Endothelial cell of umbilical vein (primary cell): ENCODE data around the gene VEPH1. TPM values are rescaled to one million over a fixed set of nuclear protein-coding genes. Genes with fewer than 3 reads are reported as not detected.

Experiments
- BruUV-seq: library from RNA; stranded (reverse); fragments of 400-500 nt; replicated peaks from 2 replicates; lab custom pipeline; 2021; lab: Mats Ljungman, UMichigan
- CTCF ChIA-PET: fragments of 300-600, 350-600 bp; sonication (Branson Sonifier 250); formaldehyde crosslinking; loops from one replicate; lab custom pipeline; 2021; ENCODE audit warnings: antibody characterized with exemption, inconsistent platforms; lab: Charles Lee
- POLR2A ChIA-PET: fragments of 300-600, 350-600 bp; sonication (Branson Sonifier 250); formaldehyde crosslinking; loops from one replicate; lab custom pipeline; 2021; ENCODE audit warnings: antibody characterized with exemption, inconsistent platforms; lab: Charles Lee
- DNase-seq: peaks from one replicate; pipeline ENCODE4 v3.0.0-alpha.2; 2011; ENCODE audit warnings: low read depth, low spot score
- FAIRE-seq: peaks from 2 replicates; lab custom pipeline; 2011; peaks lifted over from hg19 to GRCh38; lab: Jason Lieb, UNC
- H2AFZ ChIP-seq: 2 replicates; pipeline ENCODE4 v1.6.0; 2012; ENCODE audit warnings: low read depth, low read length, control low read depth, inconsistent platforms
- H3K27ac ChIP-seq: 2 replicates; pipeline ENCODE4 v1.5.1; 2011; ENCODE audit warnings: low read depth, mild to moderate bottlenecking, control low read depth, low read length, moderate library complexity; ENCODE audit not compliant: insufficient read depth
- H3K27me3 ChIP-seq, 2 experiments: 2 replicates each; pipeline versions ENCODE4 v1.6.0 to v1.6.1; 2011; ENCODE audit warnings: low read length in 2 of 2, mixed read lengths in 1 of 2; ENCODE audit not compliant: control insufficient read depth in 2 of 2, insufficient read depth in 2 of 2
- H3K36me3 ChIP-seq, 2 experiments: 2 replicates in 1 of 2; 3 replicates in 1 of 2; pipeline ENCODE4 v1.5.1; 2011; ENCODE audit warnings: low read length in 2 of 2, mild to moderate bottlenecking in 1 of 2, moderate library complexity in 1 of 2; ENCODE audit not compliant: control insufficient read depth in 2 of 2, insufficient read depth in 2 of 2; ENCODE audit errors: extremely low read depth in 1 of 2
- H3K4me1 ChIP-seq: 3 replicates; pipeline ENCODE4 v1.5.1; 2011; ENCODE audit warnings: mild to moderate bottlenecking, low read length; ENCODE audit not compliant: control insufficient read depth, insufficient read depth; ENCODE audit errors: extremely low read depth
- H3K4me2 ChIP-seq: 2 replicates; pipeline ENCODE4 v1.6.1; 2011; ENCODE audit warnings: low read length, control low read depth, mixed read lengths; ENCODE audit not compliant: insufficient read depth
- H3K4me3 ChIP-seq, 3 experiments: fragments of 200-600 bp in 1 of 3; sonication (generic), shearing (Covaris generic) in 1 of 3; replicated peaks in 1 of 3; 2 replicates each; pipeline ENCODE4 v1.5.1; 2011 to 2016; ENCODE audit warnings: control low read depth in 3 of 3, low read length in 3 of 3, mild to moderate bottlenecking in 2 of 3, inconsistent platforms in 1 of 3, low read depth in 1 of 3, moderate library complexity in 1 of 3; ENCODE audit not compliant: insufficient read depth in 1 of 3
- H3K79me2 ChIP-seq: 2 replicates; pipeline ENCODE4 v1.6.0; 2012; ENCODE audit warnings: low read length, inconsistent platforms; ENCODE audit not compliant: control insufficient read depth, insufficient read depth
- H3K9ac ChIP-seq: replicated peaks from 2 replicates; pipeline ENCODE3; 2011; ENCODE audit warnings: low read length, control low read depth; ENCODE audit not compliant: insufficient read depth; ENCODE audit errors: extremely low read depth
- H3K9me1 ChIP-seq: replicated peaks from 3 replicates; pipeline ENCODE4 v1.6.0; 2011; ENCODE audit warnings: mild to moderate bottlenecking, low read length; ENCODE audit not compliant: control insufficient read depth, insufficient read depth; ENCODE audit errors: extremely low read depth
- H3K9me3 ChIP-seq: replicated peaks from 2 replicates; pipeline ENCODE4 v1.5.1; 2012; ENCODE audit warnings: low read length, inconsistent platforms; ENCODE audit not compliant: control insufficient read depth, insufficient read depth
- H4K20me1 ChIP-seq: replicated peaks from 2 replicates; pipeline ENCODE3; 2011; ENCODE audit warnings: mild to moderate bottlenecking, low read length; ENCODE audit not compliant: control insufficient read depth, insufficient read depth; ENCODE audit errors: extremely low read depth
- CTCF ChIP-seq, 2 donors: IDR thresholded peaks; 1 replicate in 1 of 2; 2 replicates in 1 of 2; pipeline ENCODE4 v1.5.1; 2011; ENCODE audit warnings: low read length in 2 of 2, mild to moderate bottlenecking in 2 of 2, moderate library complexity in 2 of 2, control low read depth in 1 of 2, inconsistent platforms in 1 of 2, low read depth in 1 of 2; ENCODE audit not compliant: insufficient read depth in 1 of 2; ENCODE audit errors: extremely low read depth in 1 of 2
- EZH2 ChIP-seq: IDR thresholded peaks from 2 replicates; pipeline ENCODE4 v1.6.1; 2012; ENCODE audit warnings: borderline replicate concordance, low read depth, mild to moderate bottlenecking, moderate library complexity, low read length, inconsistent platforms; ENCODE audit not compliant: severe bottlenecking
- FOS ChIP-seq: IDR thresholded peaks from 2 replicates; pipeline ENCODE4 v1.6.1; 2011; ENCODE audit warnings: mild to moderate bottlenecking, low read length, moderate library complexity, borderline replicate concordance; ENCODE audit not compliant: insufficient read depth
- GATA2 ChIP-seq: IDR thresholded peaks from 2 replicates; pipeline ENCODE4 v1.7.0; 2011; ENCODE audit warnings: low read depth, mild to moderate bottlenecking, moderate library complexity, mixed read lengths, low read length; ENCODE audit not compliant: insufficient read length, insufficient read depth
- JUN ChIP-seq: IDR thresholded peaks from 2 replicates; pipeline ENCODE4 v1.6.1; 2011; ENCODE audit warnings: borderline replicate concordance, low read depth; ENCODE audit not compliant: insufficient read length, insufficient read depth
- POLR2A ChIP-seq: IDR thresholded peaks from 2 replicates; pipeline ENCODE4 v1.6.1; 2012; ENCODE audit warnings: low read depth, mild to moderate bottlenecking, control low read depth, low read length
- dilution Hi-C: fragments of 300-500 bp; cut with MboI; formaldehyde crosslinking; loops from one replicate; pipeline ENCODE4 v1.15.0; 2019; ENCODE audit warnings: low sequenced_read_pairs; ENCODE audit not compliant: extremely low pct_ligation_motif_present
- intact Hi-C: fragments of 100-400 bp; cut with micrococcal nuclease; formaldehyde crosslinking; loops from one replicate; pipeline ENCODE4 v1.10.0; 2022
- polyA plus RNA-seq, 4 experiments: library from polyadenylated mRNA; depleted of rRNA in 3 of 4; stranded (reverse) in 3 of 4; unstranded in 1 of 4; fragments of >200 nt; gene quantifications; 2 replicates each; pipeline versions ENCODE4 v1.2.1 to v1.2.3, GENCODE V29; 2011 to 2012; ENCODE audit warnings: missing spikeins in 1 of 4
- total RNA-seq: library from RNA; stranded (reverse); gene quantifications from 2 replicates; pipeline ENCODE4 v1.2.3, GENCODE V29; 2021

Gene VEPH1
- total and polyA plus RNA-seq, 2 donors (not counting 3 experiments of a cell fraction or from before 2014, with no cell fraction given), result 42.9 to 136 TPM

GRCh38 chr3:157441102-157441624 is 62.1 kb downstream of the VEPH1 start:
- no peak overlapping the region for H3K27ac ChIP-seq
- peaks cover 51% of the 10 kb centered on the region for H3K4me1 ChIP-seq
- no peak overlapping the region for H3K9ac ChIP-seq
- ChIA-PET POLR2A (interaction anchor here (1.4 kb wide), 1 partner anchor 237 kb away, joined by 4 read pairs; no protein-coding TSS in a partner anchor), CTCF (interaction anchor here (1.1 to 2.2 kb wide), 2 partner anchors 92 to 237 kb away, joined by 3 to 12 read pairs; no protein-coding TSS in a partner anchor)
- H3K9me1 ChIP-seq, result no peaks in the 10 kb centered on the region
- FAIRE-seq, result no peak
- no peaks in the 10 kb centered on the region for H3K27me3 ChIP-seq
- peak overlapping the region in 1 of 3 experiments; percentile 93 for H3K4me3 ChIP-seq
- TF ChIP-seq POLR2A (peak; percentile 15), EZH2 (no peak), FOS (no peak), JUN (no peak)
- peaks cover 67% of the 10 kb centered on the region for H3K79me2 ChIP-seq
- DNase-seq, result no peak
- H3K36me3 ChIP-seq, result peaks cover 0 to 17% of the 10 kb centered on the region in 2 experiments
- no peak overlapping the region for H2AFZ ChIP-seq
- peak overlapping the region; percentile 88 for H3K4me2 ChIP-seq
- no TSS peak for BruUV-seq
- H3K9me3 ChIP-seq, result no peaks in the 10 kb centered on the region
- no peaks in the 10 kb centered on the region for H4K20me1 ChIP-seq
- intact Hi-C loops (no loop called here), dilution Hi-C loops (no loop called here)

GRCh38 chr3:157438194-157438730 is 65.0 kb downstream of the VEPH1 start:
- Histone ChIP-seq H4K20me1 (no peaks in the 10 kb centered on the region), H3K9me3 (no peaks in the 10 kb centered on the region), H3K27me3 (no peaks in the 10 kb centered on the region), H3K9me1 (no peaks in the 10 kb centered on the region), H3K27ac (peak overlapping the region; percentile 74), H3K79me2 (peaks cover 70% of the 10 kb centered on the region), H2AFZ (no peak overlapping the region), H3K4me1 (peaks cover 42% of the 10 kb centered on the region), H3K36me3 (peaks cover 0 to 15% of the 10 kb centered on the region in 2 experiments), H3K9ac (peak overlapping the region; percentile 93), H3K4me3 (peak overlapping the region; percentile 68 to 93 (median 79)), H3K4me2 (peak overlapping the region; percentile 88)
- peak; percentile 46 for DNase-seq
- dilution Hi-C loops, result no loop called here
- no TSS peak for BruUV-seq
- intact Hi-C loops, result loop anchor here (2.0 to 5.0 kb wide), 2 partner anchors 176 to 277 kb away; partner anchors contain the start of gene CCNL1
- POLR2A ChIA-PET, result interaction anchor here (1.1 to 4.3 kb wide), 5 partner anchors 49 to 264 kb away, joined by 3 to 18 read pairs (median 4); no protein-coding TSS in a partner anchor
- TF ChIP-seq EZH2 (no peak), FOS (no peak), GATA2 (no peak), POLR2A (peak; percentile 73), CTCF (IDR thresholded peaks at IDR 0.05; ENCODE audit: extremely low read depth in 1 of 2, insufficient read depth in 1 of 2, low read depth in 1 of 2, low read length in 2 of 2) (no peak)
- CTCF ChIA-PET, result interaction anchor here (0.8 to 3.1 kb wide), 12 partner anchors 17 to 234 kb away, joined by 3 to 24 read pairs (median 4); no protein-coding TSS in a partner anchor
- FAIRE-seq, result no peak
